OCI-LY7 (cell line): ENCODE results near the gene HOXB3.

ENCODE experiments used
- EZH2phosphoT487 ChIP-seq: fragments of 200-600 bp; sonication (generic); IDR thresholded peaks from 2 replicates; pipeline ENCODE4 v1.6.1; 2018; ENCODE audit warnings: low read depth, borderline replicate concordance, mild to moderate bottlenecking, mixed run types, antibody characterized with exemption, low read length, moderate library complexity, mixed read lengths
- TF ChIP-seq, protein P1 (sequence below): fragments of 200-600 bp; sonication (generic); conservative IDR thresholded peaks from 2 replicates; pipeline ENCODE4 v1.5.1; 2014; ENCODE audit warnings: mild to moderate bottlenecking, antibody characterized with exemption, low read length, moderate library complexity, mixed read lengths

DNA sequence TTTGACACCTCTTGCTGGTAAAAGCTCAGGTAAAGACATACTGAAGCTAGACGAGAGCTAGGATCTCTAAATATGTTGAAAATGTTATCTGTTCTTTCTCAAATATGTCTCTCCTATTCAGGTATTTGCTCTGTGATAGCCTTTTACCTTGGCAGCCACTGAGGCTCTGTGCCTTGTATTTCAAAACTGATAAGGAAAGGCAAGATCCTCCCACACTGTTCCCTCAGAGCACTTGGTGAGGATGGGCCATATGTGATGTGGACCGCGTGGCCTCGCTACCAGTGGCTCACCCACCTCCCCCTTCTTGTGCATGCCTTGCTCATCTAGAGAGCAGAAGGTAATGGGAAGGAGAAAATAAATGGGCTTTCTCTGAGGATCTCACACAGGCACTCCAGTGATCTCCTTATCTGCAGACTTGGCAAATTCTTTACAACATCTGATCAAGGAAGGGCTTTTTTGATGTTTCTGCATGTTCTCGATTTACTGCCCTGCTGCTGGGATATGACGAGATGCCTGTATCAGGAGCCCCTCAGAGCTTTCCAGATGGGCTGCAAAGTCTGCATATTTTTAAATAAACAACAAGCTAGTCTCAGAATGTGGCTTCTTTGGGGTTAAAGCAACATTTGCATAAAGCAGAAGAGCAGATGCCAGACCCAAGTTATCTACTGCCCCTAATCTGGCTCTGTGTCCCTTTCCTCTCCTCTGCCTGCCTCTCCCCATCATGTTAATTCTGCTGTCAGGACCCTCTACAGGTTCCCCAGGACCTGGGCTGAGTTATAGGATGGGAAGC, 76.2 kb downstream of the HOXB3 start:
- TF ChIP-seq, protein P1, sequence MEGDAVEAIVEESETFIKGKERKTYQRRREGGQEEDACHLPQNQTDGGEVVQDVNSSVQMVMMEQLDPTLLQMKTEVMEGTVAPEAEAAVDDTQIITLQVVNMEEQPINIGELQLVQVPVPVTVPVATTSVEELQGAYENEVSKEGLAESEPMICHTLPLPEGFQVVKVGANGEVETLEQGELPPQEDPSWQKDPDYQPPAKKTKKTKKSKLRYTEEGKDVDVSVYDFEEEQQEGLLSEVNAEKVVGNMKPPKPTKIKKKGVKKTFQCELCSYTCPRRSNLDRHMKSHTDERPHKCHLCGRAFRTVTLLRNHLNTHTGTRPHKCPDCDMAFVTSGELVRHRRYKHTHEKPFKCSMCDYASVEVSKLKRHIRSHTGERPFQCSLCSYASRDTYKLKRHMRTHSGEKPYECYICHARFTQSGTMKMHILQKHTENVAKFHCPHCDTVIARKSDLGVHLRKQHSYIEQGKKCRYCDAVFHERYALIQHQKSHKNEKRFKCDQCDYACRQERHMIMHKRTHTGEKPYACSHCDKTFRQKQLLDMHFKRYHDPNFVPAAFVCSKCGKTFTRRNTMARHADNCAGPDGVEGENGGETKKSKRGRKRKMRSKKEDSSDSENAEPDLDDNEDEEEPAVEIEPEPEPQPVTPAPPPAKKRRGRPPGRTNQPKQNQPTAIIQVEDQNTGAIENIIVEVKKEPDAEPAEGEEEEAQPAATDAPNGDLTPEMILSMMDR, result no peak
- no peak for TF ChIP-seq EZH2phosphoT487
